ENCODE measurements around the gene PTPRR.

DNA sequence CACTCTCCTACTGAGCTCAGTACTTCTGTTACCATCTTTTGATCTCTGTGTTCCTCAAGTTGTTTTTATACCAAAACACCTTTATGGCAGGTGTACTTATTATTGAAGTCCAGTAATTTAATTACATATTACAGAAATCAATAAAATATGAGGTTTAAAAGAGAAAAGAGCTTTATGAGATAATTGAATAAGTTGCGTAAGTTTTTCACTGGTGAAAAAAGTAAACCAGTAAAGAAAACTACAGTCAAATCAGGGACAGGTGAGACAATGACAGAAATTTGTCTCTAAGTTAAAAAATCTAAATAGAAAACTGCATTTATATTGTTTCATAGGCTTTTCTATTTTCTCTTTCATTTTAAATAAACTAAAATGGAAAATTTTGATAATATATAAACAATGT is 254.2 kb downstream of the PTPRR start:
- TF ChIP-seq RFX5 (IDR thresholded peaks at IDR 0.05; ENCODE audit: low read depth, low read length) (no peak), POLR2A (IDR thresholded peaks at IDR 0.05; ENCODE audit: low read depth, low read length) (no peak), MAFK (IDR thresholded peaks at IDR 0.05; ENCODE audit: low read depth, low read length) (no peak), MXI1 (IDR thresholded peaks at IDR 0.05; ENCODE audit: borderline replicate concordance, low read depth, low read length) (no peak), MAZ (IDR thresholded peaks at IDR 0.05; ENCODE audit: borderline replicate concordance, low read depth, low read length) (no peak), BHLHE40 (IDR thresholded peaks at IDR 0.05; ENCODE audit: low read depth, low read length) (no peak), CEBPB (IDR thresholded peaks at IDR 0.05; ENCODE audit: low read depth, low read length) (no peak), SMC3 (IDR thresholded peaks at IDR 0.05; ENCODE audit: low read depth, low read length) (no peak), RCOR1 (IDR thresholded peaks at IDR 0.05; ENCODE audit: insufficient replicate concordance, low read length) (no peak)
- TF ChIP-seq, protein P1, sequence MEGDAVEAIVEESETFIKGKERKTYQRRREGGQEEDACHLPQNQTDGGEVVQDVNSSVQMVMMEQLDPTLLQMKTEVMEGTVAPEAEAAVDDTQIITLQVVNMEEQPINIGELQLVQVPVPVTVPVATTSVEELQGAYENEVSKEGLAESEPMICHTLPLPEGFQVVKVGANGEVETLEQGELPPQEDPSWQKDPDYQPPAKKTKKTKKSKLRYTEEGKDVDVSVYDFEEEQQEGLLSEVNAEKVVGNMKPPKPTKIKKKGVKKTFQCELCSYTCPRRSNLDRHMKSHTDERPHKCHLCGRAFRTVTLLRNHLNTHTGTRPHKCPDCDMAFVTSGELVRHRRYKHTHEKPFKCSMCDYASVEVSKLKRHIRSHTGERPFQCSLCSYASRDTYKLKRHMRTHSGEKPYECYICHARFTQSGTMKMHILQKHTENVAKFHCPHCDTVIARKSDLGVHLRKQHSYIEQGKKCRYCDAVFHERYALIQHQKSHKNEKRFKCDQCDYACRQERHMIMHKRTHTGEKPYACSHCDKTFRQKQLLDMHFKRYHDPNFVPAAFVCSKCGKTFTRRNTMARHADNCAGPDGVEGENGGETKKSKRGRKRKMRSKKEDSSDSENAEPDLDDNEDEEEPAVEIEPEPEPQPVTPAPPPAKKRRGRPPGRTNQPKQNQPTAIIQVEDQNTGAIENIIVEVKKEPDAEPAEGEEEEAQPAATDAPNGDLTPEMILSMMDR (conservative IDR thresholded peaks at IDR 0.05; ENCODE audit: low read depth, low read length) = no peak
- TF ChIP-seq, protein P2, sequence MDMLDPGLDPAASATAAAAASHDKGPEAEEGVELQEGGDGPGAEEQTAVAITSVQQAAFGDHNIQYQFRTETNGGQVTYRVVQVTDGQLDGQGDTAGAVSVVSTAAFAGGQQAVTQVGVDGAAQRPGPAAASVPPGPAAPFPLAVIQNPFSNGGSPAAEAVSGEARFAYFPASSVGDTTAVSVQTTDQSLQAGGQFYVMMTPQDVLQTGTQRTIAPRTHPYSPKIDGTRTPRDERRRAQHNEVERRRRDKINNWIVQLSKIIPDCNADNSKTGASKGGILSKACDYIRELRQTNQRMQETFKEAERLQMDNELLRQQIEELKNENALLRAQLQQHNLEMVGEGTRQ (IDR thresholded peaks at IDR 0.05; ENCODE audit: low read depth, low read length) = no peak

All from IMR-90 (cell line).